DMS114 treated with DMSO at 0.1 percent for 48 hours (cell line): ENCODE results near the gene GGACT.

Source experiments
- DNase-seq: peaks from one replicate; lab custom pipeline; 2025; ENCODE audit not compliant: unreplicated experiment; lab: John Stamatoyannopoulos, UW

Gene GGACT

DNA sequence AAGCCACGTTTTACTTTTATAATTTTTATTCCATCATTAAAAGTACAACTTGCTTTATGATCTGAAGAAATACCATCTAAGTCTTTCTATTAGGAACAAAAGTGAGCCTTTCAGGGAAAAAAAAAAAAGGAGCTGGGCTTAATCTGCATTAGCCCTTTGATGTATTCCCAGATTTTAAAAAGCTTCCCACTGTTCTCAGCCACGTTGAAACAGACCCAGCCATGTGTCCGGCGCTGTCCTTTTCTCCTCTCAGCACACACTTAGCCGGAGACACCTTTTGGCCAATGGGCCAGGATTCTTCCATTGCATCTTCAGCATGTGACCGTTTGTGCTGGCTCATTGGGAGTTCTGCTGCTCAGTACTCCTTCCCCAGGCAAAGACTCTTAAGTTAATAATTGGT, 105.5 kb downstream of the GGACT start:
- no peak for DNase-seq

DNA sequence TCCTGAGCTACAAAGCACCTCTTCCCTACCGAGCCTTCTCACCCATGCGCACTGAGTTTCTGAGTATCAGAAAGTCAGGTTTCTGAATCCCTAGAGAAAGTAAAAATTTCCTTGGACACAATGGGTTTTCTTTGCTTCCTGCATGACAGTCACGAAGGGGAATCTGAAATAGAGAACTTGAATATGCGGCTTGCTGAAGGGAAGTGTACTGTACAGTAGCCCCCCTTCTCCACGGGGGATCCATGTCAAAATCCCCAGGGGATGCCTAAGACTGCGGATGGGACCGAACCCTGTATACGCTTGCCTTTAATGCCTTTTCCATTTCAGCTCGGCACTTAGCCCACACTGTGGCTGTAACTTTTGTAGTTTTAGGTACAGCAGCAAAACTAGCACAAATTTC, 107.9 kb downstream of the GGACT start:
- DNase-seq, result no peak
